GM19397 (cell line): ENCODE data around the gene C4orf33.
"Not testable (repeated sequence)": the region's sequence is repeated elsewhere in the genome, so short reads cannot be mapped to it uniquely, and the experiment has no call there.

Experiments used
- ATAC-seq: cut with Tn5 transposase; IDR thresholded peaks from one replicate; pipeline ENCODE4 v1.9.1; 2021; ENCODE audit warnings: mild to moderate bottlenecking, moderate library complexity; ENCODE audit not compliant: unreplicated experiment

Gene C4orf33

GRCh38 chr4:129095811-129096454 lies at the start of gene C4orf33:
TSS of gene C4orf33 (plus strand) at chr4:129096152. CDS start at chr4:129102611, 6,459 bp downstream.
- ATAC-seq: peak; percentile 41

GRCh38 chr4:129059028-129059427 lies 36.9 kb upstream of the C4orf33 start:
- no peak for ATAC-seq

GRCh38 chr4:129062580-129062979 lies 33.4 kb upstream of the C4orf33 start:
- ATAC-seq: no peak

GRCh38 chr4:129063640-129064039 lies 32.3 kb upstream of the C4orf33 start:
- ATAC-seq: no peak

GRCh38 chr4:129064717-129065116 lies 31.2 kb upstream of the C4orf33 start:
- ATAC-seq: no peak

- not testable (repeated sequence) for ATAC-seq
These were observed 26.4 kb upstream of the C4orf33 start for GRCh38 chr4:129069537-129069936.

GRCh38 chr4:129077326-129077725 lies 18.6 kb upstream of the C4orf33 start:
- ATAC-seq: no peak

GRCh38 chr4:129080129-129080528 lies 15.8 kb upstream of the C4orf33 start:
- ATAC-seq: no peak

- ATAC-seq: no peak
These were observed 13.7 kb upstream of the C4orf33 start for GRCh38 chr4:129082302-129082701.

GRCh38 chr4:129085472-129085871 lies 10.5 kb upstream of the C4orf33 start:
- ATAC-seq: no peak

GRCh38 chr4:129087516-129087915 lies 8.4 kb upstream of the C4orf33 start:
- no peak for ATAC-seq

GRCh38 chr4:129092631-129093190 lies 3.2 kb upstream of the C4orf33 start:
- ATAC-seq: no peak

- peak; percentile 96 for ATAC-seq
These were observed 2.6 kb upstream of the C4orf33 start, which contains the start of gene SCLT1 for GRCh38 chr4:129093191-129093920. TSS of gene SCLT1 (minus strand) at chr4:129093539. CDS start at chr4:129093103, 436 bp downstream.

- ATAC-seq: no peak
These were observed 1.6 kb upstream of the C4orf33 start for GRCh38 chr4:129094347-129094746.

- ATAC-seq: no peak
These were observed 2.6 kb downstream of the C4orf33 start for GRCh38 chr4:129098531-129099001.

- no peak for ATAC-seq
These were observed 14.2 kb downstream of the C4orf33 start for GRCh38 chr4:129109965-129110824.

GRCh38 chr4:129110931-129111330 lies 15.0 kb downstream of the C4orf33 start:
- no peak for ATAC-seq

- ATAC-seq: no peak
These were observed 16.0 kb downstream of the C4orf33 start for GRCh38 chr4:129111919-129112318.

- ATAC-seq: no peak
These were observed 17.5 kb downstream of the C4orf33 start for GRCh38 chr4:129113434-129113833.

- ATAC-seq: no peak
These were observed 18.0 kb downstream of the C4orf33 start for GRCh38 chr4:129113919-129114318.

- ATAC-seq: no peak
These were observed 21.8 kb downstream of the C4orf33 start for GRCh38 chr4:129117705-129118104.
